Adrenal gland (tissue), 5 donors: ENCODE results near the gene RYR1.

ENCODE experiments used
- POLR2A ChIP-seq, 2 donors: fragments of 450-650 bp; IDR thresholded peaks; one replicate each; pipeline ENCODE4 v1.6.1; 2017; ENCODE audit warnings: antibody characterized with exemption in 2 of 2, mild to moderate bottlenecking in 2 of 2, moderate library complexity in 1 of 2
- TF ChIP-seq, protein P1 (sequence below), 6 experiments: fragments of 450-650 bp in 4 of 6; fragments of 200-600 bp in 2 of 6; sonication (generic) in 1 of 6; IDR thresholded peaks; 1 replicate in 5 of 6; 2 replicates in 1 of 6; pipeline versions ENCODE4 v1.5.1 to v1.8.0; 2016 to 2021; ENCODE audit warnings: antibody characterized with exemption in 6 of 6, mild to moderate bottlenecking in 2 of 6, moderate library complexity in 1 of 6
- donor health status: DM: no; HTN: no; CAD: no.

GRCh38 chr19:38401148-38401547 lies 32.3 kb upstream of the RYR1 start:
- TF ChIP-seq, protein P1, sequence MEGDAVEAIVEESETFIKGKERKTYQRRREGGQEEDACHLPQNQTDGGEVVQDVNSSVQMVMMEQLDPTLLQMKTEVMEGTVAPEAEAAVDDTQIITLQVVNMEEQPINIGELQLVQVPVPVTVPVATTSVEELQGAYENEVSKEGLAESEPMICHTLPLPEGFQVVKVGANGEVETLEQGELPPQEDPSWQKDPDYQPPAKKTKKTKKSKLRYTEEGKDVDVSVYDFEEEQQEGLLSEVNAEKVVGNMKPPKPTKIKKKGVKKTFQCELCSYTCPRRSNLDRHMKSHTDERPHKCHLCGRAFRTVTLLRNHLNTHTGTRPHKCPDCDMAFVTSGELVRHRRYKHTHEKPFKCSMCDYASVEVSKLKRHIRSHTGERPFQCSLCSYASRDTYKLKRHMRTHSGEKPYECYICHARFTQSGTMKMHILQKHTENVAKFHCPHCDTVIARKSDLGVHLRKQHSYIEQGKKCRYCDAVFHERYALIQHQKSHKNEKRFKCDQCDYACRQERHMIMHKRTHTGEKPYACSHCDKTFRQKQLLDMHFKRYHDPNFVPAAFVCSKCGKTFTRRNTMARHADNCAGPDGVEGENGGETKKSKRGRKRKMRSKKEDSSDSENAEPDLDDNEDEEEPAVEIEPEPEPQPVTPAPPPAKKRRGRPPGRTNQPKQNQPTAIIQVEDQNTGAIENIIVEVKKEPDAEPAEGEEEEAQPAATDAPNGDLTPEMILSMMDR (IDR thresholded peaks at IDR 0.05): no peak
- no peak for TF ChIP-seq POLR2A (IDR thresholded peaks at IDR 0.05)
